Fibroblast of pulmonary artery (primary cell): ENCODE results near the gene MAGI2.

Source experiments
- DNase-seq: peaks from one replicate; pipeline ENCODE4 v3.0.0-alpha.2; 2010; ENCODE audit warnings: low read depth
- H3K4me3 ChIP-seq: replicated peaks from 2 replicates; pipeline ENCODE4 v1.5.1; 2011; ENCODE audit warnings: low read depth, mild to moderate bottlenecking, control low read depth, low read length, moderate library complexity
- CTCF ChIP-seq: IDR thresholded peaks from 2 replicates; pipeline ENCODE4 v1.5.1; 2011; ENCODE audit warnings: mild to moderate bottlenecking, control low read depth, low read length, inconsistent platforms; ENCODE audit errors: missing control alignments

MAGI2 gene

GRCh38 chr7:79292834-79293233 is 160.6 kb downstream of the MAGI2 start:
- no peak overlapping the region for H3K4me3 ChIP-seq
- TF ChIP-seq CTCF, result no peak
- DNase-seq, result no peak

- no peak overlapping the region for H3K4me3 ChIP-seq
- TF ChIP-seq CTCF, result no peak
Observed at GRCh38 chr7:79291498-79291865, 162.0 kb downstream of the MAGI2 start.

GRCh38 chr7:79290841-79291497 is 162.5 kb downstream of the MAGI2 start:
- peak; percentile 30 for DNase-seq
- no peak overlapping the region for H3K4me3 ChIP-seq
- TF ChIP-seq CTCF, result no peak

More at GRCh38 chr7:79291498-79291865, 162.0 kb downstream of the MAGI2 start:
- DNase-seq, result no peak

- TF ChIP-seq CTCF, result no peak
- DNase-seq, result no peak
- H3K4me3 ChIP-seq, result no peak overlapping the region
Observed at GRCh38 chr7:79290398-79290797, 163.1 kb downstream of the MAGI2 start.

- DNase-seq, result no peak
- TF ChIP-seq CTCF, result no peak
- H3K4me3 ChIP-seq, result no peak overlapping the region
Observed at GRCh38 chr7:79288655-79289054, 164.8 kb downstream of the MAGI2 start.

- H3K4me3 ChIP-seq, result no peak overlapping the region
- DNase-seq, result no peak
- TF ChIP-seq CTCF, result no peak
Observed at GRCh38 chr7:79287981-79288380, 165.5 kb downstream of the MAGI2 start.

- no peak overlapping the region for H3K4me3 ChIP-seq
- DNase-seq, result no peak
- no peak for TF ChIP-seq CTCF
Observed at GRCh38 chr7:79286181-79286580, 167.3 kb downstream of the MAGI2 start.
